Activated naive CD4-positive, alpha-beta T cell treated with anti-CD3 and anti-CD28 coated beads, Interleukin-2, amount 50 U/mL, for 16 hours (primary cell): ENCODE measurements around the gene ADAM23.

Experiments
- DNase-seq: peaks from one replicate; pipeline ENCODE4 v3.0.0-alpha.2; 2020

Gene ADAM23

DNA sequence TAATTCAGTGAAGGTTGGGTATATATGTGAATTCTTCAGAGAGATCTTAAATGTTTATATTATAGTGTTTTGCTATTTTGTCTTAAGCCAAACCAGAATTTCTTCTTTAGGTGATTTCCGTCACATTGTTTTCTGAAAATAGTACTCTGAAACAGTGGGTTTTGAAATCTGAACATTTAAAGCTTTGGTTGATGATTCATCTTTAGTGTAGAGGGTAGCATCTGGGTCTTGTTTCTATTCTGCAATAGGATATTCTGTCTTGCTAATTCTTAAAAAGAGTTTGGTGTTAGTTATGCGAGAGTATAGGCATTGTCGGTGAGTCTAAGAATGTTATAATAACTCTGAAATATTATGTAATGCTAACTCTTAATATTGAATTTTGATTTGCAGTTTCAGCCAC, 129.4 kb downstream of the ADAM23 start:
- DNase-seq = no peak

DNA sequence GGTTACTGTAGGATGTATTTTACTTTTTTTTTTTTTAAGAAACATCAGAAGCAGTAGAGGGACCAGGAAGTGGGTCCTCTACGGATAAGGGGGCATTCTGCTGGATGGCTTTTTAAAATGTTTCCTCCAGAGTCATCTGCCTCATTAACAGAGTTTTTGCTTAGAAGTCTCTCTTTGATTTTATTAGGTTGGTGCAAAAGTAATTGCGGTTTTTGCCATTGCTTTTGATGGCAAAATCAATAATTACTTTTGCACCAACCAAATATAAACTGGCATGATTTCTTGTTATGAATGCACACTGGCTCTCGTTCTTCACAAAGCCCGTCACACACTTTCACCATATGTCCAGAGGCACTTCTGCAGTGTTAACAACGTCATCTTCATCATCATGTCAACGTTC, 130.5 kb downstream of the ADAM23 start:
- DNase-seq = no peak

DNA sequence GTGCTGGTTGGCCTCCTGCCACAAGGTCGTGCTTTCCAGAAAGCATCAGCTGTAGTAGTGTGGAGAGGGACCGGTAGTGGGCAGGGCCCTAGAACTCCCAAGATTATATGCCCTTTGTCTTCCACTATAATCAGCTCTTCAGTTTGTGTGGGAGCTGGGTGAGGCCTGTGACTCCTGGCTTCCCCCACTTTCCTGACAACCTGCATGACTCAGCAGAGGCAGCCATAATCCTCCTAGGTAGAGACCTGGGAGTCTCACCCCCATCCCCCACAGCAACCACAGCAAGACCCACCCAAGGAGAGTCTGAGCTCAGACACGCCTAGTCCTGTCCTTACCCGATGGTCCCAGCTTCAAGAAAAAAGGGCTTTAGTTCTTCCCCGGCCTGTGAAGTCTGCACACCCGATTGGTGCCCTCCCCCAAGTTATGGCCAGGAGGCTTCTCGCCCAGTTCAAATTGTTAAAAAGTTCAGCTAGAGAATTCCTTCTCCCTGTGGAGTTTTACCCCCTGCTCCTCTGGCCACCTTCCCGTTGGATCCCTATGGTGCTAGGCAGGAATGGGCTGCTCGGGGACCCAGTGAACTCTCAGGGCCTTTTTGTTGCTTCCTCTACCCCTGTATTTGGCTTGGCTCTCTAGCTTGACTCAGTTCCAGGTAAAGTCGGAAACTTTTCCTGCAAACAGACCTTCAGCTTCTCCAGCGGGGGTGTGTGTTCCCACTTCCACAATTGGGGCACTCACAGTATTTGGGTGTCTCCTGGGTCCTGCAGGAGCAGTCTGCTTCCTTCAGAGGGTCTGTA, 141.2 kb downstream of the ADAM23 start:
- no peak for DNase-seq

DNA sequence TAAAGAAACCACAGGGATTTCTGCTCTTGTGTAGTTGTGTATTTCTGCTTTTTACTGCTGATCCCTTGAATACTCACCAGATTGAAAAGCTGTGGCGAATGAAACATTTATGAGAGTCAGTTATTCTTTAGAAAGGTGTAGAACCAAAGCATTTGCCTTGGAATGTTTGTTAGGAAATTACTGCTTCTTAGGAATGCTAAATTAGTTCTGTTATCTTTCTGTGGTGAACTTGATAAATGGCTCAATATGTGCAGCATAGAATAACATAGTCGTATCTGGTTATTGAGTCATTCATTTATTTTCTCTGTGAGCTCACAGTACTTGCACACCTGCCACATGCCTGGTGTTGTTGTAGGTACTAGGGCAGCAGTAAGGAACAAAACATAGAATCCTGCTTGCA, 142.0 kb downstream of the ADAM23 start:
- DNase-seq = no peak

DNA sequence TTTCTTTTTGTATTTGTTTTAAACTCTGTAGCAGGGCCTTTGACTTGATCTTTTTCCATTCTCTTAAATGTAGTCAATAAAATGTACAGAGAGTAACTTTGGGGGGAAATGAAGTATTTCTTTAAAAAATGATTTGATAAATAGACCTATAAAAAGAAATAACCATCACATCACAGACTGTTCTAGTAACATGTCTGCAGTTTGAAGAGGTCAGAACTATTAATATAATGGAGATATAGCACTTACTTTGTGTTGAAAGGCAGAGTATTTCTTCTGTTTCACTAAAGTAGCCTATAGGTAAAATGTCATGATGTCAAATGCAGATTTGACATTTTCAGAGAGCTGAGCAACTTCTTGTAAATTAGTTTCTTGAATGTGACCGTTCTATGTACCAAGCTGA, 143.3 kb downstream of the ADAM23 start:
- DNase-seq = no peak

DNA sequence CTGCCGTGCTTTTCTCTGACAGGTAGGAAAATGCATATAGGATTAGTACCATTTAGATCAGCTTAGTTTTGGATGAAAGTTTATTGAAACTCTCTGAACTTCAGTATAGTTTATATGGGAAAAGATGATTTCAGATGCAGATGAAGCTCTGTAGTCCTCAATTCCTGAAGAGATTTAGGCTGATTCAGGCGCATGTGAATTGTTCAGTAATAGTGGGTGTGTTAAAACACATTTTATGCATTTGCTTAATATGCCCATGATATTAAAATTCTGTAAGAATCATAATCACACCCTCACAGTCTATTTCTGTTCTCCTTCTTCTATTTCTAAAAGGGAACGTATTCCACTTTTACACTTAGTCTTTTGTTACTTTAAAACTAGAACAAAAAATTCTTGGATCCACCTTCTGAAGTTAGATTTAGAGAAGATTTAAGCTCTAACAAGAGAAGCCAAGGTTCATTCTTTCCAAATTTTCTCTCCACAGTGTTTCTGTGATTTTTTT, 154.4 kb downstream of the ADAM23 start:
- DNase-seq = no peak

DNA sequence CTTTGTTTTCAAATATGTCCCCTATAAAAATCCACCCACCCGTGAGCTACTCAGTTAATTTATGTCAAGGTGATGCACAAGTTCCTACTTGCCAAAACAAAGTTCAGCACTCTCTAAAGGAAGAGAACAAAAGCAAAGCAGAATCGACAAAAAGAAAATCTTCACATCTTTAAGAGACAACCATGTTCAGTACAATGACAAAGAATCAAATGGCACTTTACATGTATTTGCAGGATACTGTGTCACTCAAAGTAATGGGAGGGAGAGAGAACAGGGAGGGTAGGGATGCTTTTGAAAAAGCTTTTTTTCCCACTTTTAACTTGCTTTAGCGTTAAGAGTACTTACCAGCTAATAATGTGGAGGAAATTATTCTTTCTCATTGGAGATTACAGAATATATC, 159.9 kb downstream of the ADAM23 start:
- no peak for DNase-seq

DNA sequence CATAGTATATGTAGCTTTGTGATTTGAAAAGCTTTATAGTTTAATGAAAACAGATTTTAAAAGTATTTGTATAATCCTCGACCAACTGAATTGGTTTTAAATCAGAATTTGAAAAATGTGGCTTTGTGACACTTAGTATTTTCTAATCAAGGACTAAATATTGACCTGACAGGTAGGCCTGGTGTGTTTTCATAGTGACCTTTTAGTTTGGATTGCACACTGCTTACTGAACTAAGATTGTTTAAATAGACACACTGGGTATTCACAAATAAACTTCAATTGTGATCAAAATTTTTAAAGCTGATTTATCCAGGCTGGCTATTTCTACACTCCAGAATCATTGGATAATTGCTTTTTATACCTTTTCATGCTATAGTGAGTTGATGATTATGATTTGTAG, 167.1 kb downstream of the ADAM23 start:
- DNase-seq = no peak

DNA sequence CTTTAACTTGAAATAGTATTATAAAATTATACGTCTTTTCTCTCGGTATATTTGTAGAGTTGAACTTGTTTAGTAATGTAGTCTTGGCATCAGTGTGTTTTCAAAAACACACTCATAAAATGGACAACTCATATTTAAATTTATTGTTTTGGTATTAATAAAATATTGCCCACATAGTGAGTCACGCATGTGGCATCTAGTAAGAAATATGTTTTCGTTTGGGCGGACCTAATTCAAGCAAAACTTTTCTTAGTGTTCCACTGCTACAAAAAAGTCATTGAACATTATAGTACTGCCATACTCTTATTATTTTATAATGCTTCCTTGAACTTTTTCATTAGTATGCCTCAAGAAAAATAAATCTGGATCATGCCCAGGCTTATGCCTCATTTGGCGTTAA, 167.9 kb downstream of the ADAM23 start:
- DNase-seq = no peak

DNA sequence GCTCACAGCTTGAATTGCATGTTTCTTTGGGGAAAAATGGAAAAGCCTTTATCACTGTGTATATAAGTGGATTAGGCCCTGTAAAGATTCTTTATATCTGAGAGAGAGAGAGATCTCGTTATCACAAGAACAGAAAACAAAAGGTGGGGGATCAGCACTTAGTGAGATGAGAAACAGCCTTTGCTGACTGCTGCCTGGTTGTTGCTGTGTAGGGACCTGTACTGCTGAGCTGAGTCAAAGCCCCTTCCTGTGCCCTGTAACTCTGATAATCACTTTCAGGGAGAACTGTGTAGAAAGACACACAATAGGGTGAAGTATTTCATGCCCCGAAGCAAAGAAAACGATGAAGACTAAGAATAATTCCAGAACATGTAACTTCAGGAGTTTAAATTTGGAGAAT, 168.4 kb downstream of the ADAM23 start:
- no peak for DNase-seq

DNA sequence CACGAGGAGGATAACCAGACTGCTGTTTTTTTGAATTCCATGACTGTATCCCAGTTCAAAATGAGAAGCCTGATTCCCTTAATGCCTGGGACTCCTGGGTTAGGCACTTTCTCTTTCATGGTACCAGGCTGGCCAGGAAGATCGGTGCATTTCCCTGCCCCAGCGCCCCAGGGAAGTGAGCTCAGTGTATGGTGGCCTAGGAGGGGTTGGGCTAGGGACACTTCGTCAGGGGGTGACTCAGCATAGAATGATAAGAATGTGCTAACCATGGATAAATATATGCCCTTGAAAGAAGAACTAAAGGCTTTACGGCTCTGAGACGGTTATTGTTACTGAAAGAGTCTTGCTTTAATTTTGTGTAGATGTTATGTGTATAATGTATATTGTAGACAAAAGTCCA, 171.5 kb downstream of the ADAM23 start:
- no peak for DNase-seq

DNA sequence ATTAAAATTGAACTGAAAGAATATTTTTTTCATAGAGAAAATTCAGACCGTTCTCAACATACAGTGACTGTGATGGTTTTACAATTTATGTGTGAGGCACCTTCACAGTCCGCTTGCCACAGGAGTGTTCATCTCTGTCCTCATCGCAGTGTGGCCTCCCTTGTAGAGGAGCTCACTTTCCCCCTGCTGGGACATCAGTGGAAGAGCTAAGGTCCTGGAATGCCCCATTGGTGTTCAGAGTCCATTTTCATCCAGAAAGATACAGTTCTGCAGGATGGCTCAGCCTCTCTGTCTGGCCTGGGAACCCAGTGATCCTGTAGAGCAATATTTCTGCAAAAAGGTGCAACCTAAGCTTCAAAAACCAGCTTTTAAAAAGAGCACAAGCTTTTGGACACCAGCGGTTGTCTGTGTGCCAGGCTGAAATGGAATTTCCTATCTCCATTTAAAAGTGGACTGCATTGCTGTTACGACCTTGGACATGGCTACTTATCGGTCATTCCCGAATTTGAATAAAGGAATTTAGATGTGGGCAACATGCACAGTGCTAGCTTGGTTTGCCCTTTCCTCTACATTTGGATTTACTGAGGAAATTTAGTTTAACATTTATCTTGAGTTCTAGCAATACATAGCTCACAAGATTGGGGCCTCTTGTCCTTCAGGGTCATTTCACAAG, 172.2 kb downstream of the ADAM23 start:
- no peak for DNase-seq

DNA sequence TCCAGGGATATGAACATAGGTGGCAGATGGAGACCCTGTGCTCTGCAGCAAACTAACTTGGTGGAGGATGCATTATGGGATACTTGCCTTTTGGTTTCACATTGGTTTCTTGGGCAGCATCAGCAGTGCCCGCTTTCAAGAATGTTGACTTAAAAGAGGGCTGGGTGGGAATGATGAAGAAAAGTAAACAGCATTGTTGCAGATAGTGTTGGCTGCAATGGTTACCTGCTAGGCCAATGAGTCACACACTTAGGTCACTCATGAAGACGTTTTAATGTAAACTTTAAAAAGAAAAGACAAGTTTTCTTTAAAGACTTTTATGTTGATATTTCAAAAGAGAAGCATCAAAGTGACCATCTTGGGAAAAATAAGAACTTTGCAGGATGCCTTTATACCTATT, 172.8 kb downstream of the ADAM23 start:
- DNase-seq = no peak

DNA sequence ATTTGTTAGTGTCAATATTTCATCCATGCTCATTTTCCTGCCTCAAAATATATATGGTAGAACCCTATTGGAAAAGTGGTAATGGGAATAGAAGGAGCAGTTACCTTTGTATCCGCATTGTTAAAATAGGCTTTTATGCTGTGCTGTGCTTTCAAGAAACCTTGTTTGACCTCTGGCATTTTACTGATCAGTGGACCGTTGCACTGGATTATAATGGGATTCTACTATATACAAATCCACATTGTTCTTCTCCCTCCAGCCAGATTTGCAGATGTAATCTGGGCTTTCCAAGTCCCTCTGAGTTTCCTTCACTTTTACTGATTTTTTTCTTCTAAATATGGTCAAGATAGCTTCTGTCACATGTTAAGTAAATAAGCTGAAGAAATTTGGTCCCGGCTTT, 175.7 kb downstream of the ADAM23 start:
- DNase-seq = no peak

DNA sequence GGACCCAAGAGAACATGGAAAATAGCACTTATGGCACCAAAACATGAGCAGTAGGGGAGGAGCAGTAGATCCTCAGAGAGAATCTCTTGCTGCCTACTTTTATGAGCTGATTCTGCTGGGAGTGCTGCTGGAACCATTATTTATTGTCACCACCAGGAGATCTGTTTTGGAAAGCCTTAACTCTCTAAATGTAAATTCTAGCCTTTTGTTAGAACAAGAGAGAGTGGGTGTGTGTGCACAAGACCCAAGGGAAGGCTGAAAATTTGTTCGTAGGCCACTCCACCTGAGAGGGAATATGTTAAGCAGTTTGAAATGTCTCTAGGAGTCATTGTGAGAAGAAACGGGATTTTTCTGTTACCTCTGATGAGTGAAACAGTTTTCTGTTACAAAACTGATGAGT, 182.8 kb downstream of the ADAM23 start:
- no peak for DNase-seq

DNA sequence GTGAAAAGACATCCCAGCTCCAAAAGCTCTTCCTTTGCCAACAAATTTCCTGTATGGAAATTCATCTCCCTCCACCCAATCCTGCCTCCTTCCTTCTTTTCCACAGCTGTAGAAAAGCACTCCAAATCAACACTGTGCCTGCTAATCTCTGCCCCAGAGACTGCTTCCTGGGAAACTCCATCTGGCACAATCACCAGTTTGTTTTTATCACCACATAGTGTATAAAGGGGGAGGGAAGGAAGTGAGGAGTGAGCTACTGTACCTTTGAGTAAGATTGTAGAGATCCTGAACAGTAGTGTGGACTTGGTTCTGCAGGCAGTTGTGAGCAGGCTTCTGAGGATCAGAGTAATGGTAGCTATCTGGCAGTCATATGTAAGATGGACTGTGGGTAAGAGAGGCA, 184.3 kb downstream of the ADAM23 start:
- DNase-seq = no peak

DNA sequence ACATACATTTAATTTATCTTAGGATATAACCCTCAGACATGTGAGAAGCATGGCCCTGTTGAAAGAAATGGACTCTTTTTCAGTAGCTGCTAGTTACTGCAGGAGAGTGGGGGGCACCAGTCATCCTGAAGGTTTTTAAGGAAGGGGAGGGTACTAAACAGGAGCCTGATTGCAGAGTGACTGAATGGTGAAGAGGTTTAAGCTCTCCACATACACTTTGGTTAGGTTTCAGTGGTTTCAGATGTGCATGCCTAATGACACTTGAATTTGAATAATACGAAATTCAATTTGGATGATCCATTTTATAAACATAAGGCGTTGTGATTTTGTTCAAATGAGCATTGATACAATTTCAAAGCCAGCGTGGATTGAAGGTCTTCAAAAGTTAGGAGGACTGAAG, 188.0 kb downstream of the ADAM23 start:
- DNase-seq = no peak

DNA sequence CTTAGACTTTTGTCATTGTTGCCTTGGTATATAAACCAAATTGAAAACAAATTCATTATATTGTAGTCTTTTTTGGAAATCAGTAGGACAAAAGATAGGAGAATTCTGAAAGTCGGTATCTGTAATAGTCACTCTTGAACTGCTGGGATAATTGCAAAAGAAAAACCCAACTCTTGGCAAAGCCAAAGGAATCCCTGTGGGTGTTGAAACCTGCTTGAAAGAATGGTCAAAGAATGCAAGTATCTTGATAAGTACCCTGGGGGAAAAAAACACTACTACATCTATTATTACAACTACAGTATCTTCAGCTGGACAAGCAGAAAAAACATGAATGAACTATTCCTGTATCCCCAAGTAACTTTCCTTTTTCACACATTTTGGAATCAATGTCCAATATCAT, 191.7 kb downstream of the ADAM23 start:
- no peak for DNase-seq

DNA sequence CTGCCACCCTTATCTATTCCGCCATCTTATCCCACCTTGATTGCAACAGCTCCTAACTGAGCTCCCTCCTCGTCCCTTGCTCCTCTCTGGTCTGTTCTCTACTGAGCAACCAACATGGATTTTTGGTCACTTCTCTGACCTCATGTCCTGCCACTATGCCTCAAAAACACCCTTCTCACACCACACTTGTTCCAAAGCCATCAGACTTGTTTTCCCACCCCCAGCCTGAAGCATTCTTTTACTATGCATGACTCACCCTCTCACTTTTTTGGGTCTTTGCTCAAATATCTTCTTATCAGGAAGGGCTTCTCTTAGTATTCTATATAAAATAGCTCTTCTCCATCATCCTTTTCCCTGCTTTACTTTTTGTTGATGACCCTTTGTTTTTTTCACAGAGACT, 196.3 kb downstream of the ADAM23 start:
- DNase-seq = no peak

DNA sequence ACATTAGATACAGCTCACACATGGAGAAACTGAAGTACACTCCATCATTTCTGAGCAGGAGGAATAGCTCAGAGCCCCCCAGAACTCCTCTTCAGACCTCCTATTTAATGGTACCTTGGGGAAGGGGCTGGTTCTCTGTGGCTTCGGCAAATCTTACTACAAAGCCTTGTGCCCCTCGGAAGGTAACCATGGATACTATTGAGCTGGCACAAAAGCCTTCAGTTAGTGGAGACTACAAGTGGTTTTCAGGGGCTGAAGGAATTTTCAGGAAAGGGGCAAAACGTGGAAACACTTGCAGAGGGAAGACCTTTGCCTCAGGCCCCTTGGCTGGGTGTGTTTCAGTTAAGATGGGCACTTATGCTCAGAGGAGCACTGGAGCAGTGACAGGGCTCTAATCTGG, 197.9 kb downstream of the ADAM23 start:
- no peak for DNase-seq

DNA sequence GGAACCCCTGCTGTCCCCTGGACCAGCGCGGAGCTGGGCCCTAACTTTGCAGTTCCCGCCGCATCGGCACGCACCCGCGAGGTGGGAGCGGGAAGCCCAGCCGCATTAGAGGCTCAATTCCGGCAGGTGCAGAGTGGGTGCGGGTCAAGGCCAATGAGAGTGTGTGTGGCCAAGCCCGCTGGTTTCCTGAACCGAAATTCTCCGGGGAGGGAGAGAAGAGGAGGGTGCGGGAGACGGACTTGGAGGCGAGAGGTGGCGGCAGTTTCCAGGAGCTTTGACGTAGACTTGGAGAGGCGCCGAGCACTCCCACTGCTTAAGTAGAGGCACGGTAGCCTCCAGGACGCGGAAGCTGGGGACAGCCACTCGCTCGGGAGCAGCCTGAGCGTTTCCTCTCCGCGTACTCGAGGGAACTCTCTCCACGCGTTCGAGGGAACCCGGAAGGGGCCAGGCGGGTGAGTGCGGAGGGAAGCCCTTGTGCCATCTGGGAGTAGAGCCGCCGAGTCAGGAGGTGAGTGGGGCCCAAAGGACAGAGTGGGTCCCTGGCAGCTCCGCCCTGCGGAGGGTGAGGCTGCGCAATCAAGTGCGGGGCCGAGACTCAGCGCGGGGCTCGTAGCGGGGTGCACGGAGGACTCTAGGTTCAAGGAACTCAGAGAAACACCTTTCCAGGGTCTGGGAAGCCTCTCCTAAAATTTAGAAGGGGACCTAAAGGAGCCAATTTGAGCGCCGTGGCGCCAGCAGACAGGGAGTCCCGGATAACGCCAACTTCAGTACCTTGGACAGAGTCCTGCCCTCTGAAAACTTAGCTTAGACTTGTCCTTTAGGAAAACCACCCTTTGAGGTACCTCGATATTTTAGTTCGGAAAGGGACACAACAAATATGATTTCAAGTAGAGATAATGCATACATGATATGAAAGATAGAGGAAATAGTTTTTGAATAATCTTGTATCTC, 199.0 kb downstream of the ADAM23 start, which contains the start of gene FAM237A:
FAM237A (plus strand) TSS at position 413 of the 951 bp plus-strand sequence. CDS start 1,750 bp downstream, outside the sequence.
- DNase-seq = no peak

DNA sequence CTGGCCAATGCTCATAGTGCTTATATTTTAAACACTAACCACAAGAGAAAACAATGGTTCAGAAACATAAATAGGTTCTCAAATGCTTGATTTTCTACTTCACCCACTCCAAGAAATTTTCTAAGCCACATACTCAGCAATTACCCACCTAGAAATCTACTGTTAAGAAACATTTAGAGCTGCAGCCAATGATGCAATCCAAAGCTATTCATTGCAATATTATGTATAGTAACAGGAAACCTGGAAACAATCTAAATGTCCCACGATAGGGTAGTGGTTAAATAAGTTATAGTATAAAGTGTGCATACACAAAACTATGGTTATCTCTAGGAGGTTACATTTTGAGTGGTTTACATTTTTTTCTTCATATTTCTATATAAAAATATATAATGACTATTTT, 204.7 kb downstream of the ADAM23 start:
- DNase-seq = no peak

DNA sequence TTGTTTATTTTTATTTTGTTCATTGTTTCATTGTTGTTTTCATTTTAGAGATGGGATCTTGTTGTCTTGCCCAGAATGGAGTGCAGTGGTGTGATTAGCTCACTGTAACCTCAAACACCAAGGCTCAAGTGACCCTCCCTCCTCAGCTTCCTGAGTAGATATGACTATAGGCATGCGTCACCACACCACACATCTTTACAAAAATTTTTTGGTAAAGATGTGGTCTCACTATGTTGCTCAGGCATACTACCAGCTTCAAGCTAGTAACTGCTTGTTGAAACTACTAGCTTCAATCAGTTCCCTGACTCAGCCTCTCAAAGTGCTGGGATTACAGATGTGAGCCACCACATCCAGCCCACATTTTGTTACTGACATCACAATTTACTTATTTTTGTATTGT, 213.8 kb downstream of the ADAM23 start:
- DNase-seq = no peak
